ENCODE measurements around the gene OR52W1.

OR52W1 gene, protein sequence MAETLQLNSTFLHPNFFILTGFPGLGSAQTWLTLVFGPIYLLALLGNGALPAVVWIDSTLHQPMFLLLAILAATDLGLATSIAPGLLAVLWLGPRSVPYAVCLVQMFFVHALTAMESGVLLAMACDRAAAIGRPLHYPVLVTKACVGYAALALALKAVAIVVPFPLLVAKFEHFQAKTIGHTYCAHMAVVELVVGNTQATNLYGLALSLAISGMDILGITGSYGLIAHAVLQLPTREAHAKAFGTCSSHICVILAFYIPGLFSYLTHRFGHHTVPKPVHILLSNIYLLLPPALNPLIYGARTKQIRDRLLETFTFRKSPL

DNA sequence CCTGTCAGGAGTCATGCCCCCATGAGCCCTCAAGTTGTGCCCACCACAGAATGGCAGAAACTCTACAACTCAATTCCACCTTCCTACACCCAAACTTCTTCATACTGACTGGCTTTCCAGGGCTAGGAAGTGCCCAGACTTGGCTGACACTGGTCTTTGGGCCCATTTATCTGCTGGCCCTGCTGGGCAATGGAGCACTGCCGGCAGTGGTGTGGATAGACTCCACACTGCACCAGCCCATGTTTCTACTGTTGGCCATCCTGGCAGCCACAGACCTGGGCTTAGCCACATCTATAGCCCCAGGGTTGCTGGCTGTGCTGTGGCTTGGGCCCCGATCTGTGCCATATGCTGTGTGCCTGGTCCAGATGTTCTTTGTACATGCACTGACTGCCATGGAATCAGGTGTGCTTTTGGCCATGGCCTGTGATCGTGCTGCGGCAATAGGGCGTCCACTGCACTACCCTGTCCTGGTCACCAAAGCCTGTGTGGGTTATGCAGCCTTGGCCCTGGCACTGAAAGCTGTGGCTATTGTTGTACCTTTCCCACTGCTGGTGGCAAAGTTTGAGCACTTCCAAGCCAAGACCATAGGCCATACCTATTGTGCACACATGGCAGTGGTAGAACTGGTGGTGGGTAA, at the start of gene OR52W1:
TSS of gene OR52W1 (plus strand) at position 51 of the 637 bp plus-strand sequence. CDS start at position 51, 0 bp downstream.
- no peak for DNase-seq

DNA sequence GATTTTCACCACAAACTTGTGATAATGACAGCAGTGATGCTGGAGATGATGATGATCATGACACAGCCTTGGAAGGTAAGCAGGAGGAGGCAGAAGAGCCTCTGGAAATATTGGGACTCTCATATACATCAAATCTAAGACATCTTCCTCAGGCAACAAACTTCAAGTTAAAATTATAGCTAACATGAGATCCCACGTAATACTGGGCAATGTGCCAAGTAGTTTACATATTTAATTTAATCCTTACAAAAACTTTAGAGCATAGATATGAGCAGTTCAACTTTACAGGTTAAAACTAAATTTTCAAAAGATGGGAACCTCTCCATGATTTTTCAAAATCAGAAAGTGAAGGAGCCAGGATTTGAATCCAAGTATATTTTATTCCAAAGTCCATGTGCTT, 47.9 kb upstream of the OR52W1 start:
- no peak for DNase-seq

DNA sequence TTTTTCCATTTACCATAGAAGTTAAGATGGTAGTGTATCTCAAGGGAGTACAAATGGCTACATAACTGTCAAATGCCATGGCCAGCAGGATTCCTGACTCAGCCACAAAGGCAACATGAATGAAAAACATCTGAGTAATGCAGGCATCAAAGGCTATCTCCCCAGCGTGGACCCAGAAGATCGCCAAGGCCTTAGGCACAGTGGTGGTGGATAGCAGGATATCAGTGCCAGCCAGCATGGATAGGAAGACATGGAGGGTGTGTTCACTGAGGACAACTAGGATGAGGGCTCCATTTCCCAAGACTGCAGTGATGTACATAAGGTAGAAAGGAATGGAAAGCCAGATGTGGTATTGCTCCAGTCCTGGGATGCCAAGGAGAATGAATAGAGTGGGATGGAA, 46.9 kb upstream of the OR52W1 start:
- no peak for DNase-seq

DNA sequence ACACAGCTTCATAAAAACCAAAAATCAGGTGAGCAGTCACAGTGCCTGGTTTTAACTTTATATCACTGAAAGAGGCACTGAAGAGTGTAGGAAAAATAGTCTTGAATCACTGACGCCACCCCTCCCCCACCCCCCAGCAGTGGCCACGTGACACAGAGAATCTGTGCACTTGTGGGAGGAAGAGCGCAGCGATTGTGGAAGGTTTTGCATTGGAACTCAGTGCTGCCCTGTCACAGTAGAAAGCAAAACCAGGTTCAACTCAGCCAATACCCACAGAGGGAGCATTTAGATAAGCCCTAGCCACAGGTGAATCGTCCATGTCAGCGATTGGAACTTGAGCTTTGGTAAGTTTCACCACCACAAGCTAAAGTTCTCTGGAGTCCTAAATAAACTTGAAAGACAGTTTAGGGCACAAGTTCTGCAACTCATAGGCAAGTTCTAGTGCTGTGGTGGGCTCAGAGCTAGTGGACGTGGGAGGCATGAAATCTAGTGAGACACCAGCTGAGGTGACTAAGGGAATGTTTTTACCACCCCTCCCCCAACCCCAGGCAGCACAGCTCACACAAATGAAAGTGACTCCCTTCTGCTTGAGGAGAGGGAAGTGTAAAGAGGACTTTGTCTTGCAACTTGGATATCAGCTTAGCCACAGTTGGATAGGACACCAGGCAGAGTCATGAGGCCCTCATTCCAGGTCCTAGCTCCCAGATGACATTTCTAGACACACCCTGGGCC, 42.2 kb upstream of the OR52W1 start:
- DNase-seq: no peak

DNA sequence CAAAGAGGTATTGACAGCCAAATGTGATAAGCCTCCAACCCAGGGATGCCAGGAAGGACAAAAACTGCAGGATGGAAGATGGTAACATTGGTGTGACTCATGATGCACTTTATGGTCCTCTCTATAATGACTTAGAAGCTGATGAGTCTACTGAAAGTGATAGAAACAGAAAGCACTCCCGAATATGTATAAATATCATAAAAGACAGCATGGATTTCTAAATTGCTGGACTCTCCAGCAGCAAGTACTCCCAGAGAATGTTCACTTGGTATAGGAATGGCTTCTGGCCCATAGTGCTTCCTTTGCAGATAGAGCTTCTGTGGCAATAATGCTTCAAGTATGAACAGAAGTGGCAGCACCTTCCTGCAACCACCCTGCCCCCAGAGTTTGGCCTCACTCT, 28.8 kb upstream of the OR52W1 start, which contains the start of gene OR52B2:
TSS of gene OR52B2 (minus strand) at position 101 of the 400 bp plus-strand sequence. CDS start at position 101, 0 bp downstream.
- no peak for DNase-seq

DNA sequence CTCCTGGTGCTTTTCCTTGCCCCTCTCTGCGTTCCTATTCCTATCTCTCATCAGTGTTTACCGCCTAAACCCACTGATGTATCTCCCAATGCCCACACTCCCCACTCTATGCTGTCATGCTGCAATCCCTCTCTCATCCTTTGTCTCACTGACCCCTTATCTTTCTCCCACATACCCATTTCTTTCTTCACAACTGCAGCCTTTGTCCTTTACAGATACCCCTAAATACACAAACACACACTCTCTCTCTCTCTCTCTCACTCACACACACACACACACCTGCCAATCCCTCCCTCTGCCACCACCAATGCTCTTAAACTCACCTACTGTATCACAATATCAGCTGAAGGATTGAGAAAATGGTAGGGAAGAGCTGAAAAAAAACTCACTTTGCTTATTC, 23.6 kb upstream of the OR52W1 start:
- no peak for DNase-seq

DNA sequence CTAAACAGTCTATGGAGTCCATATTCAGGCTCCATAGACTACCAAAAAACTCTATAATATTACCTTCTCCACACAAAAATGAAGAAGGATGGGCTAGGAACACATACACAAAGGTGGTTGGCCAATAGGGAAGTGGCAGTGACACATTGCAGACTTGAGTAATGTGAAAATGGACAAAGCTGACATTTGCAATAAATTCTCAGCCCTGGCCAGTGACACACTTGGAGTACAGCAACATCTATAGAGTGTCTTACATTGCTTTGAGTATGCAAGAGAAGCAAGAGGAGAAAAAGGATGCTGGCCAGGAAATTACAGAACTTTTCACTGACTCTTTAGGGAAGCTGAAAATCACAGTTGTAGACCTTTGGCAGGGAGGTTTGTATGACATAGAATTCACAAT, 7.3 kb upstream of the OR52W1 start:
- no peak for DNase-seq

DNA sequence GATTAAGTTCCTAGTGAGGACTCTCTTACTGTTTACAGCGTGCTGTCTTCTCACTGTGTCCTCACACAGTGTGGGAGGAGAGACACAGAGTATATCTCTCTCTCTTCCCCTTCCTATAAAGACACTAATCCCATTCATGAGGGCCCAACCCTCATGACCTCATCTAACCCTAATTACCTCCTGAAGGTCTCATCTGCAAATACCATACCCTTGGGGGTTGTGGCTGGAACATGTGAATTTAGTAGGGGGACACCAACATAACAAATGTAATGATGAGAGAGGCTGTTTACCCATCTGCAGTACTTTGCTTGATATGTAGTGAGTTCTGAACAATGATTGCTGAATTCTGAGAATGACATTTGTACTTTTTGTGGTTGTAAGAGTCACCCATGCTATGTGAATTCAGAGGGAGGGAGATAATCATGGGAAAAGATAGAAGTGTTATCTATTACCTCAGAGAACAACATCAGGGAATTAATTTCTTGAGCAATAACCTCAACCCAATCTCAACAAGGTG, 4.9 kb upstream of the OR52W1 start:
- no peak for DNase-seq

DNA sequence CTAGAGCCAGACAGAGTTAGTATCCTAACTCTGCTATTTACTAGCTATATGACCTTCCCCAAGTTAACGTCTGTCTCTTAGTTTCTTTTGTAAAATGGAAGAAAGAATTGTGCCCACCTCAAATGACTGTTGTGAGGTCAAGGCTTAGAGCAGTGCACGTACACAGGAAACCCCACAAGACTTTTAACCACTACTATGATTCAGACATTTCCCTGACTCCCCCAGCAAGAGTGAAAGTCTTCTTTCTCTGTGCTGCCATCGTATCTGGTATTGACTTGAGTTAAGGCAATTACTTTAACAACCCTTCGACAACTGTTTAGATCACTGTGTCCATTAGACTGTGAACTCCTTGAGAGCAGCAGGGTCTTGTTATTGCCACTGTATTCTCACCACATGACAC, 2.6 kb upstream of the OR52W1 start:
- no peak for DNase-seq

DNA sequence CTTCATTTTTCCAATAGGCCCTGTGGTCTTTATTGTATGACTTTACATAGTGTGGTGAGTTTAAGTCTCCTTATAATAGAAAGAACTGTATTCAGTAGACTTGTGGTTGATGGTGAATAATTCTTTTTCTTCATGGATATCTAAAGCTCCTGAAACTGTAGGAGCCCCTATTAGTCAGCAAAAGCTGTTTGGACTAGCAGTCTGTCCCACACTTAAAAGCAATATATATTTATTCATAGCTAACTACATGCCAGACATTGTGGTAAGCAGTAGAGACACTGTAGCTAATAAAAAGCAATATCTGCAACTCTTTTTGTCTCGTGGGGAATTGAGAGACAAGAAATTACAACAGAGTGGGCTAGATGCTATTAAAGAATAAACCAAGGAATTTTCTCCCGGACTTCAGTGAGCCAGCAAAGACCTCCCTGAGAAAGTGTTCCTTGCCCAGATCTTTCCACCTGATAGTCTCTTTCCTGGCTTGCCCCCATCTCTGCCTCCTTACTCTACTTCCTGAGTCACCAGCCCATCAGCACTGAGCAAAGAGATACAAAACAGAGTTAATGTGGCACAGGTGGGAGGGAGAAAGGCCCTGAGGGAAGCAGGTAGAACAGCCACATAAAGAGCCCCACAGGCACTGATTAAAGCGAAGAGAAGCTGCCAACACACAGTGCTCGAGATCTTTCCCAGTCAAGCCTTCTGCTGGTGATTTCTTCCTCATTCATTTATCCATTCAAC, 1.4 kb upstream of the OR52W1 start:
- no peak for DNase-seq

DNA sequence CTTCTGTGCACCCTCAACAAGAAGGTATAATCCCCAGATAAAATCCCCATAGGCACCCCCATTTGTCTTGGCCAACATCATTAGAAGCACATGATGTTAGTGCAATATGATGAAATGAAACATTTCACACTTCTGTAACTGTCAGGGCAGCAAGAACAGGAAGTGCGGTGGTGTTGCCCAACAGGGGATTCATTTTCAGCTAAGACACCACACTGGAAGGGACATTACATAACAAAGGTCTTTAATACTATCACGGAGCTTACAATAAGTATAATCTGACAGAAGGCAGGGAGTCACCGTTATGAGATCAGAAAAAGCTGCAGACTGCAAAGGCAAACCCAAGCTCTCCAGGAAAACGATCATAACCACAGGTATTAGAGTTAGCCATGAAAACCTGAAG, 2.0 kb downstream of the OR52W1 start:
- no peak for DNase-seq

DNA sequence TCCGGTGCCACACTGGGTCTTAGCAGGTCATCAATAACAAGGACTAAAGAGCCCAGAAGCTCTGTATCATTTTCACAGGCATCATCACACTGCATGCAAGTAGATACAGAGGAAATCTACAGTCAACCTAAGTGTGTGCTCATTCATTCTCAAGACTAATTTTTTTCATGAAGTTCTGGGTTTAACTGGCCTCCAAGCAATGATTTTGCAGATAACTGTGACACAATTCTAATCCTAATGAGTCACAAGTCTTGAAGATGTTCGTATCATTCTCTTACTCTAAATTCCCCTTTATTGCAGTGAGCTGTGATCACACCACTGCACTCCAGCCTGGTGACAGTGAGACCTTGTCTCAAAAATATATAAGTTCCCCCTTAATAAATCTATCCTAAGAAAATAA, 2.5 kb downstream of the OR52W1 start:
- no peak for DNase-seq

DNA sequence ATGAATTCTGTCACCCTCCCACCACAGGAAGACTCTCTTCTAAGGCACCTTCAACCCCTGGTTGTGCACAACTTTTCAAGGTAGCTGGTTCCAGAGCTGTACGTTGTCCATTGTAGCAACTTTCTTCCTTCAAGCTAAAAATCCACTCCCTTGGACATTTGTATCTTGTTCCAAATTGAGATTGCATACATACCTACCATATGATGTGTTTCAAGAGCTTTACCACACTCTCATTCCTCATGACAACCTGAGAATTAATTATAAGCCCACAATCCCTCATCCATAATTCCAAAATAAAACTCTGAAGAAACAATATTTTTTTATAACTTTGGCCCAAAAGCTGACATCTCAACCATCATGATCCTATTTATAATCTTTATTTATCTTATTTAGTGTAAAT, 3.0 kb downstream of the OR52W1 start:
- no peak for DNase-seq

DNA sequence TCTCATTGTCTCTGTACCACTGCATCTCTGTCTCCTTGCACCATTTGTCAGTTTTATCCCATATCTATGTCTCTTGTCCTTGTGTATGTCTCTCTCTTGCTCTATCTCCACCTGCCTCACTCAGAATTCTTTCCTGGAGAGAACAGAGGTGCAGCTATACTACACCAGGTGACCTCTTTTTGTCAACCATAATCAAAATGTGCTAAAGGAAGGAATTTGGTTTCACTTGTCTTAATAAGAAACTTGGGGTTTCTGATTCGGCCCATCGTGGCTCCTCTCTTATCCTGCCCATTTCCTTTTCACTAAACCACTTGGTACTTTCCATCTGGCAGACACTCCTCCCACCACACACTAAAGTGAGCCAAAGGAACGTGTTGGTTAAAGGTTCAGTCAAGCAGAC, 4.3 kb downstream of the OR52W1 start:
- no peak for DNase-seq

DNA sequence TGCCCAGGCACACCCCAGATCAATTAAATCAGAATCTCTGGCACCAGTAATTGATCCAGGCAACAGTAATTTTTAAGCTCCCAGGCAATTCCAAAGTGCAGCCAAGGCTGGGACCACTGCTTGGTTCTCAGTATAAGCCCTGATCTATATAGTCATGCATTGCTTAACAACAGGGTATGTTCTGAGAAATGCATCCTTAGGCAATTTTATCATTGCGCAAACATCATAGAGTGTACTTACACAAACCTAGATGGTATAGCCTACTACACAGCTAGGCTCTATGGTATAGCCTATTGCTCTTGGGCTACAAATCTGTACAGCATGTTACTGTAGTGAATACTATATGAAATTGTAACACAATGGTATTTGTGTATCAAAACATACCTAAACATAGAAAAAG, 5.7 kb downstream of the OR52W1 start:
- no peak for DNase-seq

DNA sequence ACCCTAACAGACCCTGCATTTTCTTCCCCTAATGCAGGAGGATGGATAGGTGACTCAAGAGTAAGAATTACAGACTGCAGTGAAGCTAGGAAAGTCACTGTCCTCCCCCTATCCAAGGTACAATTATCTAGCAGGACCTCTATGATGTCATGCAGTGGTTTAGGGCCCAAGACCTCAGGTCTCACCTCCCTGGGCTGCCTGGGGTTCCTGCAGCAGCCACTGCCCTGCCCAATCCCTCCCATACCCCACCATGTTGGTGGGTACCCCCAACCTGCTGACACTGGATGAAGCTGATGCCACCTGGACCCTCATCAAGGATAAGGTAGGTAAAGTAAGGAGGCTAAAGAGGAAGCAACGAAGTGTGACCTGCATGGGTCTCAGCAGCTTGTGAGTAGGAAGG, 6.3 kb downstream of the OR52W1 start, which contains the start of gene C11orf42:
TSS of gene C11orf42 (plus strand) at position 192 of the 400 bp plus-strand sequence. CDS start at position 251, 59 bp downstream.
- DNase-seq: no peak

DNA sequence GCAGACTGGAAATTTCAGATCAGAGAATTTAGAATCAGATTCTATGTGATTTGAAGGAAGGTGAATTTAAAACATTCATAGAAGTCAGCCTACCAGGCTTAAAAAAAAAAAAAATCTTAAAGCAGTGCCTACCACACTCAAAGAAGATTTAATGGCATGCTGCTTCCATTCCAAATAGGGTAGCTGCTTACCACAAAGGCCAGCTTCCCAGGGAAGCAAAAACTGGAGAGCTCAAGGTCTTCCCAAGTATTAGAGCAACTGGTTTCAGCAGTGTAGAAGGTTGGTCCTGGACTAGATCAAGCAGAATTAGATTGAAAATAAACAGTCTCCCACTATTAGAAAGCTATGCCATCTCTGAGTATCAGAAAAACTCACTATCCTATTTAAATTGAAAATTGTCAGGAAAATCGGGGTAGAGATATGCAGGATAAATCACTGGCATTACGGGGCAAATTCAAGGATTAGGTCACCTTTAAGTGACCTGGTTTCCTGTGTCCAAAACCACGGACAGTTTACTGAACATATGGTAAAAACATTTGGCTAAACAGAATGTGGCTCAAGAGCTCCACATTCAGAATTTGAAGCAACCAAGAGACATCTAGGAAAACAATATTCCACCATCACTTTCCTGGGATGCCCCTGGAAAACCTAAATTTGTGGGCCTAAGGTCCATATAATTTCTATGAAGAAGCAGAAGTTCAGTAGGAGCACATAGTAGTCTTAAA, 7.6 kb downstream of the OR52W1 start:
- DNase-seq: no peak

DNA sequence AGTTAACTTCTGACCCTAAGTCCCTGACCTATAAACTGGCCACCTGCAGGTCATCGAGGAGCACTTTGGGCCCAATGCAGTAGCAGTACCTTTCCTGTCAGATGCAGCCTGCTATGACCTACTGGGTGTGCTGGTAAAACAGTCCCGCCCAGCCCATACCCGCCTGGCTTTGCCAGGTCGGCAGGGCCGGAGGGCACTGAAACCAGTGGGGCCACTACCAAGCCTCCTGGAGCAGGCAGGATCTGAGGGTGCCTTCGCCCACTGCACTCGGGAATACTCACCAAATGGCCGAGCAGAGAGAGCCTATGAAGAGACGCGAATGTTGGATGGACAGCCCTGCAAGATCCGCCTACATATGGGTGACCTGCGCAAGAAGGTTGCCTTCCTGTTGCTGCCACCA, 10.8 kb downstream of the OR52W1 start:
- no peak for DNase-seq

DNA sequence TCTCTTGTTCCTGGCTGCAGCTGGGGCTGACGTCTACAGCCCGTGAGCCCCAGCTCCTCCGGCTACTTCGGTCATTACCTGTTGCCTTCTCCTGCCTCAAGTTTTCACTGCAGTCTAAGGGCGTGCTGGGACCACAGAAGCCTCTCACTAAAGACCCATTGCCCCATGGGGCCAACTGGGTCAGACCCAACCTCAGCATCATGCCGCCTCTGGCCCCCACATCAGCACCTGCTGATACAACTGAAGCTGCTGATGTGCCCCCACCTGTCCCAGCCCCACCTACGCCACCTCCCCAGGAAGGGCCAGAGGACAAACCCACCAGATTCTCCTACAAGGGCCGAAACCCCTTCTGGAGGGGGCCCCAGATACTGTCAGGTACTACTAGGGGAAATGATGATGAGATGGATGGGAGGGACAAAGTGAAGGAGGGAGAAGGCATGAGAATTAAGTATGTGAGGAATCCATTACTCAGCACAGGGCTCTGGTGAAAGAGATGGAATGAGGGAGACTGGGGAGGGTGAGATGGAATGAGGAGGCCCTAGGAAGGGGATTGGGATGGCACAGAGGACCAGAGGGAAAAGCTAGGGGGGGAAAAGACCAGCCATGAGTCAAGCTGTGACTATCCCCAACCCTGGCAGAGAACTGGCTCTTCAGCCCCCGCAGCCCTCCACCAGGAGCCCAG, 11.4 kb downstream of the OR52W1 start:
- no peak for DNase-seq

DNA sequence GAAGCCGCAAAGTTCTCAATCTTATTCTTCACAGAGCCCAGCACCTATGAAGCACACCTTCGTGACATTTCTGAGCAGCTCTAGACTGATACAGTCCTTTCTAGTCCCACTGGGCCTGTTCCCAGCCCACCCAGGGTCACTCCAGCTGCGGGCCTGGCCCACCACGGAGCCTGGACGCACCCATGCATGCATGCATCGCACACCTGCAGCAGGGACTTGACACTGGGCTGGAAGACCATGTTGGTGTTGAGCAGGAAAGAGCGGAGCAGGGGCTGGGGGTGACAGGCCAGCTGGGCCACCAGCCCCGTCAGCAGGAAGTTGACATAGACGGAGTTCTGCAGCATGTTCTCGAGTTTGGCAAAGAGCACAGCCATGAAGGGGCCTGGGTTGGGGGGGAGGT, 15.5 kb downstream of the OR52W1 start:
- DNase-seq: no peak

DNA sequence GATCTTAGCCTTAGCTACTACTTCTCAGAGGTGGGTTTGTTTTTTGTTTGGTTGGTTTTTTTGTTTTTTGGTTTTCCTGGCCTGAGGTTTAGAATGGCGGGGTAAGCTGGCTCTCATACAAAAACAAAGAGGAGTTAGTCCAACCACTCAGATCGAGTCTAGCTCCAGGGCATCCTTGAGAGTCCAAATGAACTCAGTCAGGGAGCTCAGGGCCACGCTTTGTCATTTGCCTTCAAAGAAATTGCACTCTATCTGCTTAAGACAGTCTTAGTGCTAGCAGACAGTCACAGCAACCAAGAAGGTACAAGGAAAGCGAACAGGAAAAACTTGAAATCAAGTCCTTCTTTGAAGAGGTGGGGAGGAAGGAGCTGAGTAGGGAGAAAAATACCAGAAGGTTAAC, 17.5 kb downstream of the OR52W1 start:
- DNase-seq: no peak

DNA sequence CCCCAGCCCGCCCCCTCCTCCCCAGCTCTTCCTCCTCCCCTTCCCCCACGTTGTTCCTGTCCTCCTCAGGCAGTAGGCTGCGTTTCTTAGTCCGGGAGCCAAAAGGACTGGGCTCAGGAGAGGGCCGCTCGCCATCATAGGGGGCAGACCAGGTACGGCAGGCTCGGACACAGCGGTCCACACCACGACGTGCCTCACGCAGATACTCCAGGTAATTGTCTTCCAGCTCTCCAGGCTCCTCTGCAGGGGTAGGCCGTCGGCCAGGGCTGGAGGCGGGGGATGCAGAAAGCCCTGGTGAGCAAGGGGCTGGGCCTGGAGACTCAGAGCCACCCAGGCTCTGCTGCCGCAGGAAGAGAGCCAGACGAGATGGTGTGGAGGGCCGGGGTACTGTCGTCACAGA, 18.7 kb downstream of the OR52W1 start:
- DNase-seq: no peak
